GM18505 (cell line): ENCODE measurements around the gene TRAPPC11.

Source experiments
- ATAC-seq: cut with Tn5 transposase; IDR thresholded peaks from one replicate; pipeline ENCODE4 v1.9.1; 2021; ENCODE audit not compliant: unreplicated experiment
- POLR2A ChIP-seq: IDR thresholded peaks from 4 replicates; pipeline ENCODE4 v1.6.1; 2011; ENCODE audit warnings: borderline replicate concordance; ENCODE audit not compliant: insufficient read depth, insufficient read length; ENCODE audit errors: extremely low read depth

The TRAPPC11 gene

GRCh38 chr4:183666088-183666487 is 7.0 kb downstream of the TRAPPC11 start:
- TF ChIP-seq POLR2A = no peak
- ATAC-seq = no peak

GRCh38 chr4:183670251-183670650 is 11.2 kb downstream of the TRAPPC11 start:
- no peak for TF ChIP-seq POLR2A
- ATAC-seq = no peak

- TF ChIP-seq POLR2A = no peak
- no peak for ATAC-seq
Measured at GRCh38 chr4:183670960-183671555, 12.0 kb downstream of the TRAPPC11 start.

GRCh38 chr4:183674153-183674552 is 15.1 kb downstream of the TRAPPC11 start:
- no peak for ATAC-seq
- no peak for TF ChIP-seq POLR2A

- ATAC-seq = no peak
- no peak for TF ChIP-seq POLR2A
Measured at GRCh38 chr4:183675625-183676024, 16.5 kb downstream of the TRAPPC11 start.

GRCh38 chr4:183681119-183681518 is 22.0 kb downstream of the TRAPPC11 start:
- no peak for TF ChIP-seq POLR2A
- ATAC-seq = no peak

- no peak for ATAC-seq
- no peak for TF ChIP-seq POLR2A
Measured at GRCh38 chr4:183686461-183686860, 27.4 kb downstream of the TRAPPC11 start.

GRCh38 chr4:183688216-183688615 is 29.1 kb downstream of the TRAPPC11 start:
- ATAC-seq = no peak
- no peak for TF ChIP-seq POLR2A

- no peak for ATAC-seq
- TF ChIP-seq POLR2A = no peak
Measured at GRCh38 chr4:183691006-183691405, 31.9 kb downstream of the TRAPPC11 start.

GRCh38 chr4:183691897-183692296 is 32.8 kb downstream of the TRAPPC11 start:
- ATAC-seq = no peak
- TF ChIP-seq POLR2A = no peak

- ATAC-seq = no peak
- no peak for TF ChIP-seq POLR2A
Measured at GRCh38 chr4:183698909-183699308, 39.8 kb downstream of the TRAPPC11 start.

- no peak for ATAC-seq
- TF ChIP-seq POLR2A = no peak
Measured at GRCh38 chr4:183700407-183700806, 41.3 kb downstream of the TRAPPC11 start.

GRCh38 chr4:183702492-183702891 is 43.4 kb downstream of the TRAPPC11 start:
- TF ChIP-seq POLR2A = no peak
- ATAC-seq = no peak

GRCh38 chr4:183714626-183715025 is 55.5 kb downstream of the TRAPPC11 start:
- no peak for TF ChIP-seq POLR2A
- no peak for ATAC-seq

GRCh38 chr4:183716302-183716701 is 57.2 kb downstream of the TRAPPC11 start:
- TF ChIP-seq POLR2A = no peak
- no peak for ATAC-seq
